Islet of Langerhans (tissue), 1 donor: Measurements from ENCODE around the gene TMED8.
"Not testable (repeated sequence)": the region's sequence is repeated elsewhere in the genome, so short reads cannot be mapped to it uniquely, and the experiment has no call there.

ENCODE experiments used
- FAIRE-seq: peaks from one replicate; lab custom pipeline; 2011; peaks lifted over from hg19 to GRCh38; lab: Jason Lieb, UNC

TMED8 gene

DNA sequence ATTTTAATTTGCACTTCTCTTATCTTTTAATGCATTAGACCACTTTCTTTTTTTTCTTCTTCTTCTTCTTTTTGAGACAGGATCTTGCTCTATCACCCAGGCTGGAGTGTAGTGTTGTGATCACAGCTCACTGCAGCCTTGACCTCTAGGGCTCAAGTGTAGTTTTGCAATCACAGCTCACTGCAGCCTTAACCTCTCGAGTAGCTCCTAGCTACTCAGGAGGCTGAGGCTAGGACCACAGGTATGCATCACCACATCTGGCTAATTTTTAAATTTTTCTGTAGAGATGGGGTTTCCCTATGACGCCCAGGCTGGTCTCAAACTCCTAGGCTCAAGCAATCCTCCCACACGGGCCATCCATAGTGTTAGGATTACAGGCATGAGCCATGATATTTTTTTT, 12.7 kb downstream of the TMED8 start:
- FAIRE-seq = no peak

DNA sequence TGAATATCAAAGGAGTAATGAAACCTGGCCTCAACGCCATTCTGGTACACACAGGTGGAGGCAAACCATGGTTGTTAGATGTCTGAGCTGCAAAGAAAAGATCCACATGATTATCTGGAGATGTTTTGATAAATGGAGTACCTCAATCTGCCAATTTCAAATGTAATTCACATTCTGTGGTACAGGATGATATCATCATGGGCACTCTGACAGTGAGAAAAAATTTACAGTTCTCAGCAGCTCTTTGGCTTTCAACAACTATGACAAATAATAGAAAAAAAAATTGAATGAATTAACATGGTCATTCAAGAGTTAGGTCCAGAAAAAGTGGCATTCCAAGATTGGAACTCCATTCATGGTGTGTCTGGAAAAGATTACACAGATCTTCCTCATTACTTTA, 17.3 kb downstream of the TMED8 start:
- FAIRE-seq = no peak

- FAIRE-seq = no peak
Measured at GRCh38 chr14:77356899-77357298, 20.0 kb downstream of the TMED8 start.

DNA sequence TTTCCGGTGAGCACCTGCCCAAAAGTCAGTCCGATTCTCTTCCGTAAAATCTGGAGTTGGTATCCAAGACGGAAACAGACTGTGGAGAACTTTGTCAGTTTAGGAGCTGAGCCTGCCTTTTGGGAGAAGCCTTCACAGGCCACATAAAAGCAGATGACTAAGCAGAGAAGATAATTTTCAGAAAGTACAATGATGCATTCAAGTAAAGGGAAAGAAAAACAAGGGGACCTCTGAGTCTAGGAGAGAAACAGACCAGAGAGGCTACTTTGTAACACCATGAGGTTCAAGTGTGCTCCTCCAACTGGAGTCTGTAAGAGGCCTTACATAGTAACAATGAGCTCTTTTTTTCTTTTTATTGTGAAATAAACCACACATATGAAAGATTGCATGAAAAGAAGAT, 21.1 kb downstream of the TMED8 start:
- no peak for FAIRE-seq

DNA sequence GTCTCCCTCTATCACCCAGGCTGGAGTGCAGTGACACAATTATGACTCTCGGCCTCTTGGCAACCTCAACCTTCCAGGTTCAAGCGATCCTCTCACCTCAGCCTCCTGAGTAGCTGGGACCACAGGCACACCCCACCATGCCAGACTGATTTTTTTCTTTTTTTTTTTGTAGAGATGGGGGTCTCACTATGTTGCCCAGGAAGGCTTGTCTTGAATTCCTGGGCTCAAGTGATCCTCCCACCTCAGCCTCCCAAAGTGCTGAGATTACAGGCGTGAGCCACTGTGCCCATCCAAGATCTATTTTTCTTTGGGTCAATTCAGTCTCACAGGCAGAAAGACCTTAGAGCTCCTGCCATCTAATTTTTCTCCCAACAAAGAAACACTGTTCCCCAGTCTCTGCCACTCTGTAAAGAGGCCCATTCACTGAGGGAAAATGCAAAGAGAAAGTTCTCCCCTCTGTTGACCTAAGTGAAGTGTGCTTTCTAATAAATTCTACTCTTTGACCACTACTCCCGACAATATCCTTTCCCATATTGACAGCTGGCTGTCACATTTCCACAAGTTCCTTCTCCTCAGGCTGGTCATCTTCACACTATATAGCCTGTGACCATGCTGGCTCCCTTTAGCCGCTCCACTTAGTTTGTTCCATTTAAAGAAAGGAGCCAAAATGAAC, 23.3 kb downstream of the TMED8 start:
- FAIRE-seq = no peak

- FAIRE-seq = no peak
Measured at GRCh38 chr14:77347751-77348150, 29.1 kb downstream of the TMED8 start.

DNA sequence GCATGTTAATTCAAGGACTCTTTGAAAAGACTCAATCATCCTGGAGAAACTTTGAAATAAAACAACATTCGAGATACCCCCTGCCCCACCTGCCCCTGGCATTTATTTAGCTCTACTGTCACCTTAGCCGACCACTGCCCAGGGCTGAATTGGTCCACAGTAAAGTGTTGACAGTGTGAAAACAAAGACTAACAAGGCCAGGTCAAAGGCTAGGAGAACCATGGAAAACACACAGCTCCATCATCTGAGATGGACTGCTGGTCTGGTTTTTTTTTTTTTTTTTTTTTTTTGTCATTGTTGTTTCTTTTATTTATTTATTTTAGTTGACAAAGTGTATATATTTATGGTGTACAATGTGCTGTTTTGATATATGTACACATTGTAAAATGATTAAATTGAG, 30.4 kb downstream of the TMED8 start:
- no peak for FAIRE-seq

DNA sequence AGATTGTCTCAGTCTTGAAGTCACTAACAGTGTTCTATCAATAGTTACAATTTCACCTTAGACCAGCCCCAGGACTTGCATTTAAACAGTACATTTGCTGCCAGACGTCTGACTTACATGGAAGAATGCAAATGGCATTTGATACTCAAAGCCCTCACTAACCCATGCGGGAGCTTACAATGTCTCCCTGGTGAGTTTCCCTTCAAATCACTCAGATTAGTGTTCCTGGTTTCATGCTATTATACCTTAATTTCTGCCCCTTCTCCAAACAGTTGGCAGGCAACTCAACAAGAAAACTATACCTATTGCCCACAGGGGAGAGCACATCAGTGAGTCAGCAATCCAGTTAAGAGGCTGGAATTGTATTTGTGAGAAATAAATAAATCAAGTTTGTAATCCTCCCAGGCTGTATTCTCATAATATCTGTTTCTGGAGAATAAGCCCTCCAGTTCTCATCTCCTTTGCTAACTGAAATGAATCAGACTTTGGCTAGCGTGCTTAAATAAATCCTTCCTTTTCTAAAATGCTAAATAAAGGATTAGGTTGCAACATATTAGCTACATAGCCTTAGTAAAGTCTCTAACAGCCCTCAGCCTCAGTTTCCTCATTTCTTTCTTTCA, 32.4 kb downstream of the TMED8 start:
- FAIRE-seq = no peak

GRCh38 chr14:77343662-77344061, 33.2 kb downstream of the TMED8 start:
- FAIRE-seq = no peak

DNA sequence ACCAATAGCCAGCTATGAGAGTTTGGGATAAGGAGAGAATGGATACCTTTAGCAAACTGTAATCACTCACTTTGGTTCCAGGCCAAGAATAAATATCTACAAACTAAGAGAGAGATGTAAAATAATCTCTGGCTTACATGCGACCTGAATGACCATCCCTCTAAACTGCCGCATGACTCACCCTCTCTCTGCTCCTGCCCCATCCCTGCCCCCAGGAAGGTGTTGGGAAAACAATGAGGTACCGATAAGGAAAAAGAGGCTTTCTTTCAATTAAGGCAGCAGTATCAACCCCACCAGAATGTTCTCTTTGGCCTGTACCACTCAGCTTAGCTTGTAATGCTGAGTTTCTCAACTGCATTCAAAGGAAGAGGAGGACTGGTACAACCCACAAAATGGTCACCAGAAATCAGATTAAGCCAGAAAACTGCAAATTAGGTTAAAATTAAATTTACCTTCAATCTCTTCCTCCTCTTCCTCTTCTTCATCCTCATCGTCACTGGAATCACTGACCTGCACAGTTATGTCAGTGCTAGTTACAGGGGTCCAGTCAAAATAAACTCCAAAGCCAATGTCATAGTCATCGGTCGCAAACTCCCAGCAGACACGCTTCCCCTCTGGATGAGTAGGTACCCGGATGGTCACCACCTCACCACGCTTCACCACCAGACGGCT, 34.0 kb downstream of the TMED8 start:
- FAIRE-seq = no peak

DNA sequence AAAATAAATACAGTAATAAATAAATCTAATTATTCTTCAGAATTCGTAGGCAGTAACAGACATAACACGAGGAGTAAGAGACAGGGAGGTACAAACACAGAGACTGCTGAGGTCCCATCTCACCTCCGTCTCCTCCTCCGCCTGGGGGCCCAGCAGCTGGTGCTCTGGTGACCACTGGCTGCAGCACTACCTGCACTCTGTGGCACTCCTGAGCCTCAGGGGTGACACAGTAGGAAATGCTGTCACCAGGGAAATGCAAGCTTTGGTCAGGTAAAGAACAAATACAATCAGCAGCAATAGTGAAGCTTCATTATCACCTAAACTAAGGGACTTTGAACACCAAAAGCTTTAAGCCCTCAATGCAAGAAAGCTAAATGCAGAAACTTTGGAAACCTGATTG, 36.5 kb downstream of the TMED8 start:
- no peak for FAIRE-seq

GRCh38 chr14:77339407-77339806, 37.5 kb downstream of the TMED8 start:
- FAIRE-seq = no peak

- FAIRE-seq = no peak
Measured at GRCh38 chr14:77338302-77338701, 38.6 kb downstream of the TMED8 start.

- no peak for FAIRE-seq
Measured at GRCh38 chr14:77337880-77338279, 39.0 kb downstream of the TMED8 start.

GRCh38 chr14:77337255-77337654, 39.6 kb downstream of the TMED8 start:
- FAIRE-seq = not testable (repeated sequence)

DNA sequence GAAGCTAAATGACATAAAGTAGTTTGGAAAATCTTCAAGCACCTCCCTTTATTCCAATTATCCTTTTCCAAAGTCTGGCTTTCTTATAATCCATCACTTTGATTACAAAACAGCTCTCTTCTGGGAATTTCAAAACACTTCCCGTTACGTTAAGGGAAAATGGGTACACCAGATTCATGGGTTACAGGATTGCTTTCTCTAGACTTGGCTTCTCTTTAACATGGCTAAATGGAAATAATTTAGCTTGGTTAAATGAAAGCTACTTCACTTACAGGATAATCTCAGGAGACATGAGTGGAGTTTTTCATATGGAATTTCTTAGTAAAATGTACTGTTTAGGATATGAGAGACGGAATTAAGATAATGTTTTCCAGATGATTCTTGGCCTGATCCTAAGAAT, 41.3 kb downstream of the TMED8 start:
- no peak for FAIRE-seq

DNA sequence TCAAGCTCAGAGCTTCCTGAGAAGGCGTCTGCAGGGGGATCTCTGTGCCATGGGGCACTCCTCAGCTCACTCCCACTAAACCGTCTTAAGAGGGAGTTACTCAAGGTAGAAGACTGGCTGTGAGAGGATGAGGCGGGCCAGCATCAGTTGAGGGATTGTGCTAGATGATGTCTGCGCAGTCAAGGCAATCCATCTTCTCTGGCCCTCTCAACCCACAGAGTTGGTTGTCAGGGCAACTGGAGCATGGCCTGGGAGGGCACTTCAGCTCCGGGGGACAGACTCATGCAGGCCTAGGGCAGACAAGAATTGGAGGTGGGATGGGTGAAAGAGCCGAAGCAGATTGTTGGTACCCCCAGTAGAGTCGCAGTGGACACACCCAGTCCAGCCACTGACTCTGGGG, 47.0 kb downstream of the TMED8 start:
- no peak for FAIRE-seq

DNA sequence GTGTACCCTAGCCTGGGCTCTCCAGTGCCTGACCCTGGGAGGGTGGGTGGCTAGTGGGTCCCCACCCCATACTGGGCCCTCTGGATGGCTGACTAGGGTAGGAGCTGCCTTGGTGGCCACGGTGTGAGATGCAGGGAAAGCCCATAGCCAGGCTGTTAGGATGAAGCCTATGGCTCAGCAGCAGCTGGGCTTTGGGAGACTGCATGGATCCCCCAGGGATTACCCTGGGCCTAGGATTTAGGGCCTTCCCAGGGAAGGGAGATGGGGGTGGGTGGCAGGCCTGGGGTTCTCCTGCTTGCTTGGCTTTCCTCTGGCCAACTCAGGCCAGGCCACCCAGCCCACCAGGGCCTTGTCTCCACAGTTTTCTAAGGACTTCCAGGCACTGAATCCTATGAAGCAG, 49.8 kb downstream of the TMED8 start:
- FAIRE-seq = no peak

- FAIRE-seq = no peak
Measured at GRCh38 chr14:77325746-77326094, 51.2 kb downstream of the TMED8 start.

- FAIRE-seq = no peak
Measured at GRCh38 chr14:77324816-77325745, 51.8 kb downstream of the TMED8 start.

DNA sequence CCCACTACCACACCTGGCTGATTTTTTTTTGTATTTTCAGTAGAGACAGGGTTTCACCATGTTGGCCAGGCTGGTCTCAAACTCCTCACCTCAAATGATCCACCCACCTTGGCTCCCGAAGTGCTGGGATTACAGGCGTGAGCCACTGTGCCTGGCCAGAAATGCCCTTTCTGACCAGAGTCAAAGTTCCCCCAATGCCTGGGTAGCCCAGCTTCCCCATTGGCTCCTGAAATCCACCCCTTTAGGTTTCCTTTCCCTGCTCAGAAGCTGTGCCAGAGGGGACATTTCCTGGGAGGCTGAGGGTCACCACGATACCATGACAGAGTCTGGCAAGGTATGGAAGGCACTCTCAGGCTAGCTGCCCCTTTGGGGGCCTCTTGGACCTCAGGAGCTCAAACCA, 52.6 kb downstream of the TMED8 start:
- no peak for FAIRE-seq

- no peak for FAIRE-seq
Measured at GRCh38 chr14:77323571-77323970, 53.3 kb downstream of the TMED8 start.

DNA sequence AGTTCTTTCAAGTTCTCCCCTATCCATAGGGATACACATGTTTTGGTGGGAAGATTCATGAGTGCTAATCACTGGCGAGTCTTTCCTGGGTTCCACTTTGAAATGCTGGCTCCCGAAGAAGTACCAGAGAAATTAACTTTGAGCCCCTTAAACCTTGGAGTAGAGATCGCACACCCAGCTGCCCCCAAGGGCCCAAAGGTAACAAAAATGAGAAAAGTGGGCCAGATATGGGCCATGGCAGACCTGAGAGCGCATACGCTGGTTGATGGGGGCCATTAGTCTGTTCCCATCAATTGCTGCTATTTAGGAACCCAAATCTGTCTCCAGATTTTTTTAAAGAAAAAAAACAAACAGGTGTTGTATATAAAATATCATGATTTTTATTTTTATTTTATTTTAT, 53.9 kb downstream of the TMED8 start:
- FAIRE-seq = no peak
